ENCODE measurements around the gene HLCS.

Gene HLCS

GRCh38 chr21:36803816-36804439, 162.5 kb downstream of the HLCS start:
- DNase-seq, result no peak

- no peak for DNase-seq
These were observed 163.3 kb downstream of the HLCS start for GRCh38 chr21:36803051-36803645.

- DNase-seq, result no peak
These were observed 165.7 kb downstream of the HLCS start for GRCh38 chr21:36800734-36801133.

GRCh38 chr21:36799869-36800268, 166.6 kb downstream of the HLCS start:
- no peak for DNase-seq

- no peak for DNase-seq
These were observed 168.0 kb downstream of the HLCS start for GRCh38 chr21:36798491-36798890.

- no peak for DNase-seq
These were observed 170.4 kb downstream of the HLCS start for GRCh38 chr21:36796070-36796469.

- no peak for DNase-seq
These were observed 173.9 kb downstream of the HLCS start for GRCh38 chr21:36792505-36792967.

- DNase-seq, result no peak
These were observed 174.6 kb downstream of the HLCS start for GRCh38 chr21:36791695-36792470.

GRCh38 chr21:36791180-36791579, 175.3 kb downstream of the HLCS start:
- no peak for DNase-seq

- DNase-seq, result no peak
These were observed 175.9 kb downstream of the HLCS start for GRCh38 chr21:36790616-36791015.

- no peak for DNase-seq
These were observed 178.3 kb downstream of the HLCS start for GRCh38 chr21:36788120-36788638.

GRCh38 chr21:36786186-36786585, 180.3 kb downstream of the HLCS start:
- no peak for DNase-seq

- DNase-seq, result no peak
These were observed 180.9 kb downstream of the HLCS start for GRCh38 chr21:36785615-36786014.

GRCh38 chr21:36784947-36785346, 181.5 kb downstream of the HLCS start:
- DNase-seq, result no peak

- no peak for DNase-seq
These were observed 182.7 kb downstream of the HLCS start for GRCh38 chr21:36783612-36784374.

- no peak for DNase-seq
These were observed 185.6 kb downstream of the HLCS start for GRCh38 chr21:36780861-36781260.

- no peak for DNase-seq
These were observed 189.4 kb downstream of the HLCS start for GRCh38 chr21:36776981-36777617.

- DNase-seq, result no peak
These were observed 192.5 kb downstream of the HLCS start for GRCh38 chr21:36773995-36774394.

- DNase-seq, result no peak
These were observed 193.4 kb downstream of the HLCS start for GRCh38 chr21:36773117-36773516.

- DNase-seq, result no peak
These were observed 197.2 kb downstream of the HLCS start for GRCh38 chr21:36769051-36769839.

GRCh38 chr21:36768496-36768895, 198.0 kb downstream of the HLCS start:
- no peak for DNase-seq

GRCh38 chr21:36767096-36767495, 199.4 kb downstream of the HLCS start:
- DNase-seq, result no peak
